Fibroblast of skin of left biceps (primary cell): ENCODE results near the gene CD200.
"Not testable (repeated sequence)": the region's sequence is repeated elsewhere in the genome, so short reads cannot be mapped to it uniquely, and the experiment has no call there.

ENCODE experiments used
- DNase-seq, 2 experiments: peaks; one replicate each; pipeline ENCODE4 v3.0.0-alpha.2; 2013; ENCODE audit warnings: low read depth in 2 of 2

The CD200 gene

GRCh38 chr3:112388972-112389371 is 56.0 kb downstream of the CD200 start:
- no peak for DNase-seq

DNA sequence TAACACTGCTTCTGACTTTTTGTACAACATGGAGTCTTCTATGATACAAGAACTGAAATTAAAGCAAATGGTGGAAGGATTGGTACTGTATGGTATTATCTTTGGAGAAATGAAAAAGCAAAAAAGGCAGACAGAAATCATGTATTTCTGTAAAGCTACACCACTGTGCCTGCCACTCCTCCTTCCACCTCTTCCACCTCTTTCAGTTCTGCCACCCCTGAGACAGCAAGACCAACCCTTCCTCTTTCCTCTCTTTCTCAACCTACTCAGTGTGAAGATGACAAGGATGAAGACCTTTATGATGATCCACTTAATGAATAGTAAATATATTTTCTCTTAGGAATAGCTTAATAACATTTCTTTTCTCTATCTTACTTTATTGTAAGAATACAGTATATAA is 57.0 kb downstream of the CD200 start:
- DNase-seq, result no peak

- DNase-seq, result peak; percentile 91 to 93
Measured at GRCh38 chr3:112390783-112391641, 58.1 kb downstream of the CD200 start.

DNA sequence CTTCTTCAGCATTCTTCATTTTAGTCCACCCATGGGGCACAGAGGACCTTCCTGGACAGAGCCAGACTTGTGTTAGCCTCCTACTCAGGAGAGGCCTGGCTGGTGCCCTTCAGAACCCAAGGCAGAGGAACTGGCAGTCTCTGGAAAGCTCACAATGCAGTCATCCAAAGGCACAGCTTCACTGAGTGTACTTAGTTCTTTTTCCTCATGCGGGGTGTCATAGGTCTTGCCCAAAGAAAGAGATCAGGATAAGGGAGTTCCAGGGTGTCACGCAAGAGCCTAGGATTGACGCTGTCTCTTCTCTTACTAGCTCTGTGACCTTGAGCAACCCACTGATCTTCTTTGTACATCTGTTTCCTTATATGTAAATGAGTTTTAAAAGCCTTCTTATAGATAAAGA is 58.7 kb downstream of the CD200 start:
- no peak for DNase-seq

GRCh38 chr3:112392393-112393359 is 59.7 kb downstream of the CD200 start:
- DNase-seq, result no peak

DNA sequence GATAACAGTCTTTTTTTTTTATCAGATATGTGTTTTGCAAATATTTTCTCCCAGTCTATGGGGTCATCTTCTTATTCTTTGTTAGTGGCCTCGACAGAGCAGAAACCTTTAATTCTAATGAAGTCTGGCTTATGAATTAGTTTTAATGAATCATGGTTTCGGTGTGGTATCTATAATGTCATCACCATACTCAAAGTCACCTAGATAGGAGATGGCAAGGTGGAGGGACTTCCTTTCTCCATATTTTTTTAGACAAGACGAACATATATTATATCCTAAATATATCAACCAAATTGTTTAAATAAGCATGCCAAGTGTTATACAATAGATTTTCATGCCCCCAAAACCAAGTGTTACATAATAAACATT is 60.4 kb downstream of the CD200 start:
- DNase-seq, result no peak

DNA sequence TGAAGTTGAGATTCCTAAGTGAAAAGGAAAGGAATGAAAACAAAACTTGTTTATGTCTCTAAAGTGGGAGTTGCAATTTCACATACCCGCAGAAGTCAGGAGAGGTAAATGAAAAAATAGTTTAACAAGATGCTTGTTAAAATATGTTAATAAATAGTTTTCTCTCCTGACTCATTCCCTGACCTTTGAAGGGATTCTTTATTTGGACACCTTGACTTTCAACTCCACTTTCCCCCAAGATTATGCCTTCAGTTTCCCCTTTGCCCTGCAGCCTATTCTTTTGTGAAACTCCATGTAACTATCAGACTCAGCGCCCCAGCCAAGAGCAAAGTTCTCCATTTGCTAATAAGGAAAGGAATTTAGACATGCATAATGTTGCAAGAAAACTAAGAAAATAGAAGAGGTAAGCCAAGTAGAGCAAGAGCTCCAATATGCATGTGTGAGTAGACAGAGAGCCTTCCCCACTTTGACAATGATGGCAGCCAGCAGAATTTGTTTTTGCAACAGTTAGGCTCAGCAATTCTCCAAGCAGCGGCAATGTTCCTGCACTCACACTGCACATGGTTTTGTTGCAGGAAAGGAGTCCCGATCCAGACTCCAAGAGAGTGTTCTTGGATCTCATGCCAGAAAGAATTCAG is 61.2 kb downstream of the CD200 start:
- DNase-seq, result no peak

DNA sequence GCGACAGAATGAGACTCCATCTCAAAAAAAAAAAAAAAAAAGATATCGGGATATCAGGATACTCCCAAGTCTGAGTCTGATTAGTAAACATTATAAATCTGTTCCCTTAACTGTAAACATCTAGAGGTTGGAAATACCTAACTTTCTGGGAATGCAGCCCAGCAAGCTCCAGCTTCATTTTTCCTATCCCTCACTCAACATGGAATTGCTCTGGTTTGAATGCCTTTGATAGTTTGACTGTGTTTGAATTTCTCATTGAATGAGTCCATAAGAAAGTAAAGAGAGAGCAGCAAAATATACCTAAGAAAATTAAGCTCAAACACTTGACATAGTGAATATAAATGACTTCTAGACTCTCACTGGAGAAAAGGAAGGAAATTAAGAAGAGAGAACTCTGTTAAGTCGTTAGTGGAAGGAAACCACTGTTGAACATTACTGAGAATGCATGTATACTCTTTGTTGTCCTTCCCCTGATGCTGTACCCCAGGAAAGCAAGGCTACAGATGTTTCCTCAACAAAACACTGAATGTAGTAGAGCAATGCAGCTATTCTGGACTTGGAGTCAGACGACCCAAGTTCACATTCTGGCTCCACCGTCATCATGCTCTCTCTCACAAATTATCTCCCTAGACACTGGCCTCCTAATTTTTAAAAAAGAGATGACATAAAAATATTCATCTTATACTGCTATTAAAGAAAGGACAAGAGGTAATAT is 62.4 kb downstream of the CD200 start:
- DNase-seq, result no peak

DNA sequence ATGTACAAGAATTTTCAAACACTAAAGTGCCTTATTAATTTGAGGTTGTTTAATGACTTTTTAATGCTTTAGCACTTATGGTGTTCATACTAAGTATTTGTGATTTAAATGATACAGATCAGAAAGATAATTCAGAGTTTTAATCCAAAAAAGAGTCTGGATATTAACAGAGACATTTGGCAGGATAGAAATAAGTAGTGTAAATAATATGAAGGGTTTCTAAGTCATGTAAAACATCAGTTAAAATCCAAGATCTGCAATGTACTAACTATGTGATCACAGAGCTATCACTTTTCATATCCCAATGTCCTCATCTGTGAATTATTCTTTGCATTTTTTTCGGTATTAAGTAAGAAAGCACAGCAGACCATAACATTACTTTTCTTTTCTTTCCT is 62.9 kb downstream of the CD200 start:
- no peak for DNase-seq

DNA sequence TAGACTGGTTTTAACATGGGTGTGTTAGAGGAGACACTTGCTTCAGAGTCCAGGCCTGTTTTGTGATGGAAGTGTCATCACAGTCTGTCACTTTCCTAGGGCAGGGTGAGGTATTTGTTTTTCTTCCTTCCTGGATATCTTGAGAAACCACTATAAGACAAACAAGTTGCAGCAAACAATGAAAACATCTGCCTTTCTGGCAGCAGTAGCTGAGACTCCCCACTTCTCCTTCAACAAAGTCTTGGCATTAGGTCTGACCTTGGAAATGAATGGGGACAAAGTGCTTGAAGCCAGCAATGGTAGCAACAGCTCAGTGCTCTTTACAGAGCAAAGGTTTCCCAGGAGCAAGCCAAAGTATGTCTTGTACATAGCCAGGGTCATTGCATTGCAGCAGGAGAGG is 64.6 kb downstream of the CD200 start:
- DNase-seq, result no peak

DNA sequence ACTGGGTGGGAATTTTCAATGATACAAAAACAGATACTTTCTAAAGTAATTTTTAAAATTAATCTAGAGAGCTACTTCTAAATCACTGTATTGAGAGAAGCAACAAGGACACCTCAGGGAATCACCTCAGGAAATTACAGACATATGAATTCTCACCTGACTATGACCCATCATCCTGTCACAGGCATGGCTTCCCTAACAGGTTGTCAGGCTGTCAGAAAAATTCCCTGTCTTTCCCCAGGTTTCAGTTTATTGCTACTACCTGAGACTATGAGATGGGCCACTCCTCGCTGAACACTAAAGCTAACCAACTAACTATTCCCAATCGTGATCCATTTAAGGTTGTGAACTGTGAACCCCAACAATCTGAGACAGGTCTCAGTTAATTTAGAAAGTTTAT is 66.1 kb downstream of the CD200 start:
- no peak for DNase-seq

- not testable (repeated sequence) for DNase-seq
Measured at GRCh38 chr3:112399554-112399953, 66.6 kb downstream of the CD200 start.

DNA sequence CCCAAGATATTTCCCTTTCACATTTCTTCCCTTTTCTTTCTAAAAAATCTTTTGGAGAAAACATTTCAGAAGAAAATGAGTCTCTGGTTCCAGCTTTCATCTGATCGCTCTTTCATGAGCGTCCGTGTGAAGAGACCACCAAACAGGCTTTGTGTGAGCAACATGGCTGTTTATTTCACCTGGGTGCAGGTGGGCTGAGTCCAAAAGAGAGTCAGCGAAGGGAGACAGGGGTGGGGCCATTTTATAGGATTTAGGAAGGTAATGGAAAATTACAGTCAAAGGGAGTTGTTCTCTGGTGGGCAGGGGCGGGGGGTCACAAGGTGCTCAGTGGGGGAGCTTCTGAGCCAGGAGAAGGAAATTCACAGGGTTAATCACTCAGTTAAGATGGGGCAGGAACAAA is 67.4 kb downstream of the CD200 start:
- not testable (repeated sequence) for DNase-seq

DNA sequence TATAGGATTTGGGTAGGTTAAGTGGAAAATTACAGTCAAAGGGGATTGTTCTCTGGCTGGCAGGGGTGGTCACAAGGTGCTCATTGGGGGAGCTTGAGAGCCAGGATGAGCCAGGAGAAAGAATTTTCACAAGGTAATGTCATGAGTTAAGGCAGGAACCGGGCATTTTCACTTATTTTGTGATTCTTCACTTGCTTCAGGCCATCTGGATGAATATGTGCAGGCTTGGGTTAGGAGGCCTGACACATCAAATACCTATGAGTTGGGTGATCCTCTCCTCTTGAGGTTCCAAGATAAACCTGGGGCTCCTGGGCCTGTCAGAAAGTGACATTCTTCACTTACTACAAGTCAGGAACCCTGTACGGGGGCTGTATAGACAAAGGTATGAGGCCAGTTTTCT is 68.7 kb downstream of the CD200 start:
- no peak for DNase-seq

DNA sequence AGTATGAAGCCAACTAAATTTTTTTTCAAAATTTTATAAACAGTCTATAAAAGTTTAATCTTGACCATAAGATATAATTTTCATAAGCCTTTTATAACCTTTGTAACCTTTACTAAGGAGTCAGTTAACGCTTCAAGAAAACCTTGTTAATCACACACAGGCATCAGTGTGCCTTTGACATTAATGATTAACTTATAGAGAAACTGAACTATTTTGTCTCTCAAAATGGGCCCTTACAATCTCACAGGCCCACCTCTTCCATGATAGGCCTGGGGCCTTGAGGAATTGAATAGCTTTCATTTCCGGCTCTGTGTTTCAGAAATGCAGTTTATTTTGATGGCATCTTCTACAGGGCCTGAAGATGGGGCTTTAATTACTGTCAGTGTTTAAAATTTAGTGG is 70.1 kb downstream of the CD200 start:
- no peak for DNase-seq

DNA sequence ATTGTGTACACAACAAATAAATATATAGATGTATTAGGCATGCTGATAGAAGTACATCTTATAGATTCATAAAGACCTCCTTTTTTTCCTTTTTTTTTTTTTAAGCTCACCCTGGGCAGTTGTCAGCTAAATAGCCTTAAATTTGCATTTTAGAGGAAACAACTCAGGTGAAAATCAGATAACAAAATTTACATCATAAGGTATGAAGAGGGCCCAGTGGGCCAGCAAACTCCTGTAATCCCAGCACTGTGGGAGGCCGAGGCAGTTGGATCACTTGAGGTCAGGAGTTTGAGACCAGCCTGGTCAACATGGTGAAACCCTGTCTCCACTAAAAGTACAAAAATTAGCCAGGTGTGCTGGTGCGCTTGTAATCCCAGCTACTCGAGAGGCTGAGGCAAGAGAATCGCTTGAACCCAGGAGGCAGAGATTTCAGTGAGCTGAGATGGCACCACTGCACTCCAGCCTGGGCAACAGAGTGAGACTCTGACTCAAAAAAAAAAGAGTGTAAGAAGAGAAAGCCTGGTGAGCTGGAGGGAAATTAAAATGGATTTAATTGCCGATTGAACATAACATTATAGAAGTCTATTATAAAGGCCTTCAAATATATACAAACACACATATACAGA is 72.1 kb downstream of the CD200 start:
- DNase-seq, result not testable (repeated sequence)

DNA sequence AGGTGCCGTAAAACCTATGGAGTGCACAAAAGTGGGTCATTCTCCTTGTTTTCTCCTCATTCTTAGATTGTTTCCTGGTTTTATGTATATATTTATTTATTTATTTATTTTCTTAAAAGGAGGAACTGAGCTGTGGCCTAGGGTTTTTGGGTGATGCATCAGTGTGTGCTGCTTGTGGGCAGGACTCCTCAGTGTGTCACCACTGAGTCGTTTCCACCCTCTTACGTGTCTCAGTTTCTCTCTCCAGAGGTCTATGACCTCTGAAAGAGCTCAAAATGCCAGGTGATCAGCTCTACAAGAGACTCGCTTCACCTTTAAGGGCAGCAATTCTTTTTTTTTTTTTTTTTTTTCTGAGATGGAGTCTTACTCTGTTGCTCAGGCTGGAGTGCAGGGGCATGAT is 72.9 kb downstream of the CD200 start:
- DNase-seq, result no peak

DNA sequence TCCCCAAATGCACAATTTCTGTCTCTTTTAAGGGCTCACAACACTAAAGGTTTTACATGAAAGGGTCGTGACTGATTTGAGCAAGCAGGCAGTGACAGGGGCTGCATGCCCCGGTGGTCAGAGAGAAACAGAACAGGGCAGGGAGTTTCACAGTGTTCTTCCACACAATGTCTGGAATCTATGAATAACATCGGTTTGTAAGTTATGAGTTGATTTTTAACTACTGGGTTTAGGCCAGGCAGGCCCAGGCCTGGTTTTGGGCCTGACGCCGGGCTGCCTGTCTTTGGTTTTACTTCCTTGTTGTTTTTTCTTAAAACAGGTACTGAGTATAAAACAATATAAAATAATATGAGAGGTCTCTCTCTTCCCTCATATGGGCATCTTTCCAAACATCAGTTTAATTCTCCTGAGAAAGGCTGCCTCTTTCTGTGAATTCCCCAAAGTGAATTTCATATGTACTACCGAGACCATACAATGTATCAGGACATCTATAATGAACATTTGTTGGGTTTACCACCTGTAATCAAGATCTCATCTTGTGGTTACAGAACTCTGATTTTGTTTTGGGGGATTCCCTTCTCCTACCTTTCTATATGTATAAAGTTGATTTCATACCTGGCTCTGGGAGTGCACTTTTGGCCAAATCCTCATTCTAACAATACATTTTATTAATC is 74.4 kb downstream of the CD200 start:
- no peak for DNase-seq

- no peak for DNase-seq
Measured at GRCh38 chr3:112407888-112408702, 75.1 kb downstream of the CD200 start.

GRCh38 chr3:112409041-112409440 is 76.1 kb downstream of the CD200 start:
- DNase-seq, result no peak
